Motor neuron (in vitro differentiated cells): Measurements from ENCODE around the gene OTOP1. TPM values are rescaled to one million over a fixed set of nuclear protein-coding genes. Genes with fewer than 3 reads are reported as not detected.
A peak's percentile ranks its signal among the peaks of the same experiment; 100 is the strongest.
"Not testable (repeated sequence)": the region's sequence is repeated elsewhere in the genome, so short reads cannot be mapped to it uniquely, and the experiment has no call there.

Experiments
- ATAC-seq, 8 experiments: fragments of 200-7000 bp; cut with Tn5 transposase; replicated peaks in 6 of 8; 2 replicates each; pipeline ENCODE4 v1.8.0; 2021; ENCODE audit warnings: mild to moderate bottlenecking in 8 of 8, moderate library complexity in 8 of 8
- H3K27ac ChIP-seq, 2 donors: fragments of 250-450 bp; sonication (Bioruptor Pico); 2 replicates each; pipeline ENCODE4 v1.9.0; 2021; ENCODE audit warnings: antibody characterized with exemption in 2 of 2, mild to moderate bottlenecking in 2 of 2, moderate library complexity in 1 of 2
- H3K4me1 ChIP-seq, 2 donors: fragments of 250-450 bp; sonication (Bioruptor Pico); replicated peaks in 1 of 2; 2 replicates each; pipeline ENCODE4 v1.6.1; 2021; ENCODE audit warnings: antibody characterized with exemption in 2 of 2, mild to moderate bottlenecking in 2 of 2, moderate library complexity in 1 of 2
- H3K4me3 ChIP-seq, 5 donors: fragments of 250-450 bp; sonication (Bioruptor Pico); 2 replicates each; pipeline ENCODE4 v1.9.0; 2021; ENCODE audit warnings: antibody characterized with exemption in 5 of 5, mild to moderate bottlenecking in 5 of 5, moderate library complexity in 4 of 5
- WGBS, 10 experiments: fragments of 450-650 bp; shearing (Covaris generic); methylation state at CpG; one replicate each; pipeline ENCODE4 v1.0.0; 2022; 5-methylcytosine and 5-hydroxymethylcytosine counted together
- in situ Hi-C, 9 experiments: fragments of 400-800 bp; cut with MboI; loops; one replicate each; pipeline ENCODE4 v1.15.0; 2021; ENCODE audit warnings: low sequenced_read_pairs in 9 of 9, low pct_unique_long_range_greater_than_20kb in 2 of 9; ENCODE audit not compliant: unreplicated experiment in 9 of 9
- total RNA-seq, 8 experiments: library from RNA; unstranded; fragments of 300-600 nt; gene quantifications; 2 replicates each; pipeline versions ENCODE4 v1.2.3 to v1.2.4, GENCODE V29; 2022

Gene OTOP1, protein sequence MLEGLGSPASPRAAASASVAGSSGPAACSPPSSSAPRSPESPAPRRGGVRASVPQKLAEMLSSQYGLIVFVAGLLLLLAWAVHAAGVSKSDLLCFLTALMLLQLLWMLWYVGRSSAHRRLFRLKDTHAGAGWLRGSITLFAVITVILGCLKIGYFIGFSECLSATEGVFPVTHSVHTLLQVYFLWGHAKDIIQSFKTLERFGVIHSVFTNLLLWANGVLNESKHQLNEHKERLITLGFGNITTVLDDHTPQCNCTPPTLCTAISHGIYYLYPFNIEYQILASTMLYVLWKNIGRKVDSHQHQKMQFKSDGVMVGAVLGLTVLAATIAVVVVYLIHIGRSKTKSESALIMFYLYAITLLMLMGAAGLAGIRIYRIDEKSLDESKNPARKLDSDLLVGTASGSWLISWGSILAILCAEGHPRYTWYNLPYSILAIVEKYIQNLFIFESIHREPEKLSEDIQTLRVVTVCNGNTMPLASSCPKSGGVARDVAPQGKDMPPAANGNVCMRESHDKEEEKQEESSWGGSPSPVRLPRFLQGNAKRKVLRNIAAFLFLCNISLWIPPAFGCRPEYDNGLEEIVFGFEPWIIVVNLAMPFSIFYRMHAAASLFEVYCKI
- under 1 TPM in 1 of 8 experiments, not detected in 7; 0.24 TPM for total RNA-seq

DNA sequence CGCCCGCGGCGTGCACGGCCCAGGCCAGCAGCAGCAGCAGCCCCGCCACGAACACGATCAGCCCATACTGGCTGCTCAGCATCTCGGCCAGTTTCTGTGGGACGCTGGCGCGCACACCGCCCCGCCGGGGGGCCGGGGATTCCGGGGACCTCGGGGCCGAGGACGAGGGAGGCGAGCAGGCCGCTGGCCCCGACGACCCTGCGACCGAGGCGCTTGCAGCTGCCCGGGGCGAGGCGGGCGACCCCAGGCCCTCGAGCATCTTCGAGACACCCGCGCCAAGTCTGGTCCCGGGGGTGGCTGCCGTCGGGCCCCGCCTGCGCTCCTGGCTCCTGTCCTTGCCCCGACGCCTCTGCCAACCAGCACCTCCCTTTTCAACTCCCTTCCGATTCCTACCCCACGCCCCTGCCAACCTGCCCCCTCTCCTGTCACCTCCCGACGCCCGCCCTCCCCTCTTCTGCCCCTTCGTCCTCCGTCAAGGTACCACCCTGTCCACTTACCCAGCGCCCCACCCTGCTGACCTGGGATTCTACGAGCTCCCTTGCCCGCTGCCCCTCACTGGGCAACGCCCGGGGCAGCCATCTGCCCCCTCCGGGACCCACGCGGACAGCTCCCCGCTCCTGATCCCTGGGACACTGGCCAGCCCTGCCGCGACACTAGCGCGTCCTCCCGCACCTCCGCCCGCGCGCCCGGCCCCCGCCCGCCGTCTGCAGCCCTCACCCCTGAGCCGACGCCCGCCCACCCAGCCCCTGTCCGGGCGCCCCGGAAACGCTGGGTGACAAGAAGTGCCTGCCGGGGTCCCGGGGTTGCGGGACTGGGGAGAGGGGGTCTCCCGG is at the start of gene OTOP1:
OTOP1 (minus strand) TSS at position 324 of the 833 bp plus-strand sequence; CDS start at position 259, 65 bp downstream.
- H3K4me1 ChIP-seq = no peaks in the 10 kb centered on the region
- no peak for ATAC-seq
- WGBS, 10 experiments = 36% methylated on average over 5 of the region's 82 CpGs; no CpG with 5 or more reads in 9 of the 10 experiments
- no peak within 1 kb of the TSS for H3K4me3 ChIP-seq
- in situ Hi-C loops = no loop called here
- H3K27ac ChIP-seq = no peak within 1 kb of the TSS

DNA sequence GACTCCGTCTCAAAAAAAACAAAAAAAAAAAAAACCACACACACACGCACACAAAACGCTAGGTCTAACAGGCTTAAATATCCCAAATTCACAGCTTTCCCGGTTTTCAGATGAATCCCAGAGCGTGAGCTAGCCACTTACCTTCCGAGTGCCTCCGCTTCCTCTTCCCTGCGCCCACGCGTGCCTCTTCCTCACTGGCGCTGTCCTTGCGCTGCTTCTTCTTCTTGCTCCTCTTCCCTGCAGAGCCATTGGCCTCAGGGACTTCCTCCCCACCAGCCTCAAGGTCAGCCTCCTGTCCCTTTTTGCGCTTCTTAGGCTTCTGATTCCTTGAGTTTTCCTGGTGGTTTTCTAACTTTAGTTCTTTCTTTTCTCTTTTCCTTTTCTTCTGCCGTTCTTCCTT is 47.5 kb upstream of the OTOP1 start:
- H3K4me1 ChIP-seq = no peaks in the 10 kb centered on the region
- H3K4me3 ChIP-seq = no peak overlapping the region
- no peak overlapping the region for H3K27ac ChIP-seq
- in situ Hi-C loops = no loop called here
- 88 to 100% (median 97%) methylated on average over 3 to 12 of the region's 14 CpGs for WGBS, 10 experiments
- ATAC-seq = no peak

DNA sequence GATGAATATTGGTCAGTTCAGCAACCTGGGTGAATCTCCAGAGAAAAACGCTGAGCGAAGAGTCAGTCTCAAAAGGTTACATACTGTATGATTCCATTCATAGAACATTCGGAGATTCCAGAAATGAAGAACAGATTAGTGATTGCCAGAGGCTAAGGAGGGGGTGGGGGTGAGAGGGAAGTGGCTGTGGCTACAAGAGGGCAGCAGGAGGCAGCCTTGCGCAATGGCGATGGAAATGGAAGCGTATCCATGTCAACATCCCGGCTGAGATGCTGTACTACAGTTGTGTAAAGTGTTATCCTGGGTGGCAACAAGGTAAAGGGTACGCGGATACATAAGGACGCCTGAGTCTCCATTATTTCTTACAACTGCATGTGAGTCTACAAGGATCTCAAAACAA is 45.2 kb upstream of the OTOP1 start:
- H3K27ac ChIP-seq = no peak overlapping the region
- ATAC-seq = peak in 1 of 8 experiments; percentile 66
- WGBS, 10 experiments = 78 to 100% (median 94%) methylated on average over 2 to 10 of the region's 10 CpGs; no CpG with 5 or more reads in 2 of the 10 experiments
- H3K4me3 ChIP-seq = no peak overlapping the region
- no peaks in the 10 kb centered on the region for H3K4me1 ChIP-seq
- in situ Hi-C loops = no loop called here

DNA sequence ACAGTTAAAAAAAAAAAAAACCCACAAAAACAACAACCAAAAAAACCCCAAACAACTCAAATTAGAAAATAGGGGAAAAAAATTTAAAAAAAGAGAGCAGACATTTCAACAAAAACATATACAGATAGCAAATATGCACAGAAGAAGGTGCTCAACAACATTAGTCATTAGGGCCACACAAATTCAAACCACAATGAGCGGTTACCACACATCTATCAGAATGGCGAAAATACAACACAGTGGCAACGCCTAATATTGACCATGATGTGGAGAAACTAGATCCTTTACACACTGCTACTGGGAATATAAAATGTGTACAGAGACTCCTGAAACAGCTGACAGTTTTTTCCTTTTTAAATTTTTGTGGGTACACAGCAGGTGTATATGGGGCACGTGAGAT is 43.8 kb upstream of the OTOP1 start:
- Histone ChIP-seq H3K4me3 (no peak overlapping the region), H3K27ac (no peak overlapping the region), H3K4me1 (no peaks in the 10 kb centered on the region)
- in situ Hi-C loops = no loop called here
- peak in 2 of 8 experiments; percentile 51 to 52 for ATAC-seq
- 19 to 100% (median 85%) methylated on average over 1 to 4 of the region's 4 CpGs for WGBS, 10 experiments

DNA sequence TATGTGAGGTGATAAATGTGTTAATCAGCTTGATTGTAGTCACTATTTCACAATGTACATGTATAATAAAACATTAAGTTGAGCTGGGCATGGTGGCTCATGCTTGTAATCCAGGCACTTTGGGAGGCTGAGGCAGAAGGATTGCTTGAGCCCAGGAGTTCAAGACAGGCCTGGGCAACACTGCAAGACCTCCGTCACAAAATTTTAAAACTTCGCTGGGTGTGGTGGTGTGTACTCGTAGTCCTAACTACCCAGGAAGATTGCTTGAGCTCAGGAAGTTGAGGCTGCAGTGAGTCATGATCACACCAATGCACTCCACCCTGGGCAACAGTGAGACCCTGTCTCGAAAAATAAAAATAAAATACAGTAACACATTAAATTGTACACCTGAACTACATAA is 43.1 kb upstream of the OTOP1 start:
- in situ Hi-C loops = no loop called here
- ATAC-seq = peak in 2 of 8 experiments; percentile 88 to 95

DNA sequence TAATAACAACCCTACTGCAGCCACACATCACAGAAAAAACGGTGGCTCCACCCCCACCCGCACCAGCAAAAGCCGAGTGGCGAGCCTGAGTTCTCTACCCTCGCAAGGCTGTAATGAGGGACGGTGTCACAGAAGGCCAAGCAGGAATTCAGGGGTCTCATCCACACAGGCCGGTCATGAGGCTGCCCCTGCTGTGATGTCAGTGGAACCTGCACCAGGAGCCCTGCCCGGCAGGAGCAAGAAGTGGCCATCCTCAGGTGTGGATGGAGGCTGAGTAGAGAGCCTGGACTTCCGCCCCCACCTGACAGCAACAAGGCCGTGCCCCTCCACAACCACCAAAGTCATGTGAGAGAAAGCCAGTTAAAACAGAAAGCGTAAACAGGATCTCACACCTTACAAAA is 42.6 kb upstream of the OTOP1 start:
- Histone ChIP-seq H3K4me3 (no peak overlapping the region), H3K4me1 (no peaks in the 10 kb centered on the region), H3K27ac (no peak overlapping the region)
- in situ Hi-C loops = no loop called here
- ATAC-seq = no peak
- 85 to 100% (median 100%) methylated on average over 1 to 8 of the region's 11 CpGs; no CpG with 5 or more reads in 5 of the 10 experiments for WGBS, 10 experiments

More for the DNA sequence above, 43.1 kb upstream of the OTOP1 start:
- 0 to 100% (median 95%) methylated on average over 1 to 4 of the region's 4 CpGs for WGBS, 10 experiments
- Histone ChIP-seq H3K27ac (no peak overlapping the region), H3K4me3 (no peak overlapping the region), H3K4me1 (no peaks in the 10 kb centered on the region)

- Histone ChIP-seq H3K27ac (no peak overlapping the region), H3K4me3 (no peak overlapping the region), H3K4me1 (no peaks in the 10 kb centered on the region)
- in situ Hi-C loops = no loop called here
- no peak for ATAC-seq
- 67 to 100% methylated on average over 1 of the region's 1 CpG; no CpG with 5 or more reads in 8 of the 10 experiments for whole genome bisulfite sequencing, 10 experiments
These were observed 42.0 kb upstream of the OTOP1 start for GRCh38 chr4:4268776-4269175.

DNA sequence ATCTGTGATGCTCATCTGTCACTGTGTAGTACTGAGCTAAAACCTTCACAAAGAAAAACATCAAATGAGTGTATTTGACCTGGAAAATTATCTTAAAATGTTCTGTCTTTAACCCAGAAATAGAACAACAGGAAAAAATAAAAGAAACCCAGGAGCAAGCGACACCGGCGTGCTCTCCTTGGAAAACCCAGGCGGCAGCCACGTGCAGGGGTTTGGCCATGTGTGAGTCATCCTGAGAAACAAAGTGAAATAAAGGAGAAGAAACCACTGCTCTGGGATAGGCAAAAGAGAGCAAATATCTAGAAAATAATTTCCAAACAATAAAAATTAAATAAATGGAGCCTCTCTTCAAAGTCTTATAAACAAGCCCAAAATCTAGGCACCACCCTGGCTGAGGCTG is 41.3 kb upstream of the OTOP1 start:
- in situ Hi-C loops = no loop called here
- 40 to 95% (median 79%) methylated on average over 1 to 5 of the region's 5 CpGs; no CpG with 5 or more reads in 1 of the 10 experiments for WGBS, 10 experiments
- no peaks in the 10 kb centered on the region for H3K4me1 ChIP-seq

DNA sequence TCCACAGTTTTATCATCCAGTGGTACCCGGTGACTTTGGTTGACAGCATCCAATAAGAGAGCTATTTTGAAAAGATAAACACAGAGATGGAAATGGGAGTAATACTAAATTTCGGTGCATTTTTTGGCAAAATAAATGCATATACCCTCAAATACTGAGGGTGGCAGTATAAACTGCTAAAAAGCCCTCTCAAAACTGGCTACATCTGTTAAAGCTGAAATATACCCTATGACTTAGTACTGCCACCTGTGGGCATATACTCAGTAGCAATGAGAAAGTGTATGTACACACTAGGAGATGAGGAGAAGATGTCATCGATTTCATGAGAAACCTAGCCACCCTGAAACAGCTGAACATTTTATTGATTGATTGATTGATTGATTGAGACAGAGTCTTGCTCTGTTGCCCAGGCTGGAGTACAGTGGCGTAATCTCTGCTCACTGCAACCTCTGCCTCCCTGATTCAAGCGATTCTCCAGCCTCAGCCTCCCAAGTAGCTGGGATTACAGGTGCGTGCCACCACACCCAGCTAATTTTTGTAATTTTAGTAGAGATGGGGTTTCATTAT is 33.5 kb upstream of the OTOP1 start:
- in situ Hi-C loops = no loop called here
- 19 to 100% (median 54%) methylated on average over 1 to 6 of the region's 6 CpGs; no CpG with 5 or more reads in 1 of the 10 experiments for WGBS, 10 experiments
- Histone ChIP-seq H3K27ac (no peak overlapping the region), H3K4me1 (peaks cover 9% of the 10 kb centered on the region in 2 donors), H3K4me3 (no peak overlapping the region)
- peak in 3 of 8 experiments; percentile 48 to 76 (median 72) for ATAC-seq

More for the DNA sequence above, 41.3 kb upstream of the OTOP1 start:
- H3K4me3 ChIP-seq = no peak overlapping the region
- no peak overlapping the region for H3K27ac ChIP-seq
- peak in 1 of 8 experiments; percentile 14 for ATAC-seq

- WGBS, 10 experiments = 4 to 39% (median 12%) methylated on average over 2 to 9 of the region's 9 CpGs
- peaks cover 9% of the 10 kb centered on the region in 2 donors for H3K4me1 ChIP-seq
- H3K27ac ChIP-seq = no peak overlapping the region
- ATAC-seq = no peak
- H3K4me3 ChIP-seq = no peak overlapping the region
- in situ Hi-C loops = loop anchor here in 1 of 9 experiments (10.0 kb wide), 1 partner anchor 75 kb away; no protein-coding TSS in a partner anchor
These were observed 32.9 kb upstream of the OTOP1 start for GRCh38 chr4:4259484-4260100.

DNA sequence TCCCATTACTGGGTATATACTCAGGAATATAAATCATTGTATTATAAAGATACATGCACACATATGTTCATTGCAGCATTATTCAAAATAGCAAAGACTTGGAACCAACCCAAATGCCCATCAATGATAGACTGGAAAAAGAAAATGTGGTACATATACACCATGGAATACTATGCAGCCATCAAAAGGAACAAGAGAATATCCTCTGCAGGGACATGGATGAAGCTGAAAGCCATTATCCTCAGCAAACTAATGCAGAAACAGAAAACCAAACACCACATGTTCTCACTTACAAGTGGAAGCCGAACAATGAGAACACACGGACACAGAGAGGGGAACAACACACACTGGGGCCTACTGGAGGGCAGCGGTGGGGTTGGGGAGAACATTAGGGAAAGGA is 31.0 kb upstream of the OTOP1 start:
- WGBS, 10 experiments = 44 to 100% (median 75%) methylated on average over 1 to 3 of the region's 3 CpGs; no CpG with 5 or more reads in 3 of the 10 experiments
- not testable (repeated sequence) for H3K27ac ChIP-seq, ATAC-seq, H3K4me3 ChIP-seq, H3K4me1 ChIP-seq
- in situ Hi-C loops = loop anchor here in 1 of 9 experiments (10.0 kb wide), 1 partner anchor 77 kb away; no protein-coding TSS in a partner anchor

- H3K4me3 ChIP-seq = no peak overlapping the region
- H3K4me1 ChIP-seq = peaks cover 9% of the 10 kb centered on the region in 2 donors
- H3K27ac ChIP-seq = no peak overlapping the region
- in situ Hi-C loops = loop anchor here in 1 of 9 experiments (10.0 kb wide), 1 partner anchor 78 kb away; no protein-coding TSS in a partner anchor
- 0 to 100% (median 65%) methylated on average over 1 to 8 of the region's 10 CpGs; no CpG with 5 or more reads in 4 of the 10 experiments for WGBS, 10 experiments
- ATAC-seq = peak in 3 of 8 experiments; percentile 74 to 84 (median 83)
These were observed 30.1 kb upstream of the OTOP1 start for GRCh38 chr4:4256799-4257198.
